Activated T-cell treated with anti-CD3 and anti-CD28 coated beads, Interleukin-2, amount 50 U/mL, for 4 hours (primary cell): Measurements from ENCODE around the gene LTBP3. TPM values are rescaled to one million over a fixed set of nuclear protein-coding genes. Genes with fewer than 3 reads are reported as not detected.

ENCODE experiments used
- ATAC-seq, 2 donors: fragments of 200-7000 bp; cut with Tn5 transposase; one replicate each; pipeline ENCODE4 v1.10.0; 2021
- DNase-seq: peaks from one replicate; pipeline ENCODE4 v3.0.0-alpha.2; 2020
- H3K27me3 Mint-ChIP-seq: one replicate; pipeline ENCODE4 v1.8.0; 2021; ENCODE audit warnings: low read depth, mixed read lengths
- H3K36me3 Mint-ChIP-seq: one replicate; pipeline ENCODE4 v1.8.0; 2022; ENCODE audit warnings: mixed read lengths; ENCODE audit not compliant: insufficient read depth
- H3K4me1 Mint-ChIP-seq: one replicate; pipeline ENCODE4 v1.8.0; 2021; ENCODE audit warnings: low read depth, mixed read lengths
- H3K4me3 Mint-ChIP-seq: one replicate; pipeline ENCODE4 v1.8.0; 2021; ENCODE audit warnings: mild to moderate bottlenecking, moderate library complexity, mixed read lengths
- H3K9me3 Mint-ChIP-seq: one replicate; pipeline ENCODE4 v1.8.0; 2021; ENCODE audit warnings: mixed read lengths
- total RNA-seq, 3 donors: library from RNA; stranded (reverse); gene quantifications; one replicate each; pipeline ENCODE4 v1.2.1, GENCODE V29; 2021

The LTBP3 gene
- total RNA-seq, 3 donors from 2014 or later = 33.1 to 40.8 (median 40.1) TPM

DNA sequence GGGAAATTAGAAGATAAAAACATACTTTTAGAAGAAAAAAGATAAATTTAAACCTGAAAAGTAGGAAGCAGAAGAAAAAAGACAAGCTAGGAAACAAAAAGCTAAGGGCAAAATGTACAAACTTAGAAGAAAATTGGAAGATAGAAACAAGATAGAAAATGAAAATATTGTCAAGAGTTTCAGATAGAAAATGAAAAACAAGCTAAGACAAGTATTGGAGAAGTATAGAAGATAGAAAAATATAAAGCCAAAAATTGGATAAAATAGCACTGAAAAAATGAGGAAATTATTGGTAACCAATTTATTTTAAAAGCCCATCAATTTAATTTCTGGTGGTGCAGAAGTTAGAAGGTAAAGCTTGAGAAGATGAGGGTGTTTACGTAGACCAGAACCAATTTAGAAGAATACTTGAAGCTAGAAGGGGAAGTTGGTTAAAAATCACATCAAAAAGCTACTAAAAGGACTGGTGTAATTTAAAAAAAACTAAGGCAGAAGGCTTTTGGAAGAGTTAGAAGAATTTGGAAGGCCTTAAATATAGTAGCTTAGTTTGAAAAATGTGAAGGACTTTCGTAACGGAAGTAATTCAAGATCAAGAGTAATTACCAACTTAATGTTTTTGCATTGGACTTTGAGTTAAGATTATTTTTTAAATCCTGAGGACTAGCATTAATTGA, 58.3 kb downstream of the LTBP3 start:
- DNase-seq = no peak
- Mint-ChIP-seq H3K4me1 (peaks cover 25% of the 10 kb centered on the region), H3K27me3 (no peaks in the 10 kb centered on the region), H3K36me3 (peaks cover 14% of the 10 kb centered on the region), H3K4me3 (no peak overlapping the region), H3K9me3 (no peaks in the 10 kb centered on the region)
- ATAC-seq = no peak

DNA sequence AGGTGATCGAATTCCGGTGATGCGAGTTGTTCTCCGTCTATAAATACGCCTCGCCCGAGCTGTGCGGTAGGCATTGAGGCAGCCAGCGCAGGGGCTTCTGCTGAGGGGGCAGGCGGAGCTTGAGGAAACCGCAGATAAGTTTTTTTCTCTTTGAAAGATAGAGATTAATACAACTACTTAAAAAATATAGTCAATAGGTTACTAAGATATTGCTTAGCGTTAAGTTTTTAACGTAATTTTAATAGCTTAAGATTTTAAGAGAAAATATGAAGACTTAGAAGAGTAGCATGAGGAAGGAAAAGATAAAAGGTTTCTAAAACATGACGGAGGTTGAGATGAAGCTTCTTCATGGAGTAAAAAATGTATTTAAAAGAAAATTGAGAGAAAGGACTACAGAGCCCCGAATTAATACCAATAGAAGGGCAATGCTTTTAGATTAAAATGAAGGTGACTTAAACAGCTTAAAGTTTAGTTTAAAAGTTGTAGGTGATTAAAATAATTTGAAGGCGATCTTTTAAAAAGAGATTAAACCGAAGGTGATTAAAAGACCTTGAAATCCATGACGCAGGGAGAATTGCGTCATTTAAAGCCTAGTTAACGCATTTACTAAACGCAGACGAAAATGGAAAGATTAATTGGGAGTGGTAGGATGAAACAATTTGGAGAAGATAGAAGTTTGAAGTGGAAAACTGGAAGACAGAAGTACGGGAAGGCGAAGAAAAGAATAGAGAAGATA, 59.0 kb downstream of the LTBP3 start, which contains the start of gene MALAT1:
MALAT1 (plus strand) TSS at position 69 of the 736 bp plus-strand sequence.
- peaks cover 7% of the 10 kb centered on the region for H3K36me3 Mint-ChIP-seq
- peak; percentile 94 for DNase-seq
- peak in 1 of 2 donors; percentile 19 for ATAC-seq
- no peaks in the 10 kb centered on the region for H3K9me3 Mint-ChIP-seq
- no peaks in the 10 kb centered on the region for H3K27me3 Mint-ChIP-seq
- peaks cover 25% of the 10 kb centered on the region for H3K4me1 Mint-ChIP-seq
- no peak within 1 kb of the TSS for H3K4me3 Mint-ChIP-seq

DNA sequence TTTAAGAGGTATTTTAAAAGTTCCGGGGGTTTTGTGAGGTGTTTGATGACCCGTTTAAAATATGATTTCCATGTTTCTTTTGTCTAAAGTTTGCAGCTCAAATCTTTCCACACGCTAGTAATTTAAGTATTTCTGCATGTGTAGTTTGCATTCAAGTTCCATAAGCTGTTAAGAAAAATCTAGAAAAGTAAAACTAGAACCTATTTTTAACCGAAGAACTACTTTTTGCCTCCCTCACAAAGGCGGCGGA, 59.5 kb downstream of the LTBP3 start:
- H3K36me3 Mint-ChIP-seq = peaks cover 2% of the 10 kb centered on the region
- H3K4me3 Mint-ChIP-seq = no peak overlapping the region
- H3K27me3 Mint-ChIP-seq = no peaks in the 10 kb centered on the region
- no peak for ATAC-seq
- H3K9me3 Mint-ChIP-seq = no peaks in the 10 kb centered on the region
- DNase-seq = no peak
- peaks cover 28% of the 10 kb centered on the region for H3K4me1 Mint-ChIP-seq

DNA sequence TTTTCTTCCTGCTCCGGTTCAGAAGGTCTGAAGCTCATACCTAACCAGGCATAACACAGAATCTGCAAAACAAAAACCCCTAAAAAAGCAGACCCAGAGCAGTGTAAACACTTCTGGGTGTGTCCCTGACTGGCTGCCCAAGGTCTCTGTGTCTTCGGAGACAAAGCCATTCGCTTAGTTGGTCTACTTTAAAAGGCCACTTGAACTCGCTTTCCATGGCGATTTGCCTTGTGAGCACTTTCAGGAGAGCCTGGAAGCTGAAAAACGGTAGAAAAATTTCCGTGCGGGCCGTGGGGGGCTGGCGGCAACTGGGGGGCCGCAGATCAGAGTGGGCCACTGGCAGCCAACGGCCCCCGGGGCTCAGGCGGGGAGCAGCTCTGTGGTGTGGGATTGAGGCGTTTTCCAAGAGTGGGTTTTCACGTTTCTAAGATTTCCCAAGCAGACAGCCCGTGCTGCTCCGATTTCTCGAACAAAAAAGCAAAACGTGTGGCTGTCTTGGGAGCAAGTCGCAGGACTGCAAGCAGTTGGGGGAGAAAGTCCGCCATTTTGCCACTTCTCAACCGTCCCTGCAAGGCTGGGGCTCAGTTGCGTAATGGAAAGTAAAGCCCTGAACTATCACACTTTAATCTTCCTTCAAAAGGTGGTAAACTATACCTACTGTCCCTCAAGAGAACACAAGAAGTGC, 60.0 kb downstream of the LTBP3 start:
- Mint-ChIP-seq H3K4me1 (peaks cover 30% of the 10 kb centered on the region), H3K4me3 (no peak overlapping the region), H3K27me3 (no peaks in the 10 kb centered on the region), H3K36me3 (no peaks in the 10 kb centered on the region), H3K9me3 (no peaks in the 10 kb centered on the region)
- no peak for ATAC-seq
- DNase-seq = peak; percentile 52

DNA sequence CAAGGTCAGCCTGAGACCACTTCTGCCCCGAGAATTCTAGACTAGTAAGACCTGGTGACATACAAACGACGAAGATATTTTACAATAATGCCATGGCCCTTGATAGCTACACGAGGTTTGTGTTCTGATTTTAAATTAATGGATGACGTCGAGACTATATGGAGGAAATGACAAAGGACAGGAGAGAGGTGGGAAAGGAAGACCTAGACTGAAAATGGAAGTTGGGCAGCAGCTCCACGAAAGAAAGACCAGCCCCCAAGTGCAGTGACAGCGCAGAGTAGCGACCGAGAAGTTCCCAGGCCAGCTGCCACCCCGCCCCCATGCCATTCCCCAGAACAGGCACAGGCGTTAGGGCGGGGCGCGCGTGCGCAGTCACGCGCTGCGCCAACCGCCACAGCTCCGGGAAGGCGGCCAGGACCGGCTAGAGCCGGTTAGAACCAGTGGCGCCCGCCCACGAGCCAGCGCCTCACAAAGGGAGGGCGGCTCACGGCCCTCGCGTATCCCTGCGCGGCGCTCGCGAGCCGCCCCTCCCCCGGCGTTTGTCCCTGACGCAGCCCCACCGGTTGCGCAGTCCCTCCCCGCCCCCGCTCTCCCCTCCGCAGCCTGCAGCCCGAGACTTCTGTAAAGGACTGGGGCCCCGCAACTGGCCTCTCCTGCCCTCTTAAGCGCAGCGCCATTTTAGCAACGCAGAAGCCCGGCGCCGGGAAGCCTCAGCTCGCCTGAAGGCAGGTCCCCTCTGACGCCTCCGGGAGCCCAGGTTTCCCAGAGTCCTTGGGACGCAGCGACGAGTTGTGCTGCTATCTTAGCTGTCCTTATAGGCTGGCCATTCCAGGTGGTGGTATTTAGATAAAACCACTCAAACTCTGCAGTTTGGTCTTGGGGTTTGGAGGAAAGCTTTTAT, 60.8 kb downstream of the LTBP3 start:
- no peaks in the 10 kb centered on the region for H3K36me3 Mint-ChIP-seq
- ATAC-seq = peak; percentile 75 to 79
- no peaks in the 10 kb centered on the region for H3K9me3 Mint-ChIP-seq
- peak; percentile 98 for DNase-seq
- H3K27me3 Mint-ChIP-seq = no peaks in the 10 kb centered on the region
- H3K4me3 Mint-ChIP-seq = no peak overlapping the region
- peaks cover 37% of the 10 kb centered on the region for H3K4me1 Mint-ChIP-seq

DNA sequence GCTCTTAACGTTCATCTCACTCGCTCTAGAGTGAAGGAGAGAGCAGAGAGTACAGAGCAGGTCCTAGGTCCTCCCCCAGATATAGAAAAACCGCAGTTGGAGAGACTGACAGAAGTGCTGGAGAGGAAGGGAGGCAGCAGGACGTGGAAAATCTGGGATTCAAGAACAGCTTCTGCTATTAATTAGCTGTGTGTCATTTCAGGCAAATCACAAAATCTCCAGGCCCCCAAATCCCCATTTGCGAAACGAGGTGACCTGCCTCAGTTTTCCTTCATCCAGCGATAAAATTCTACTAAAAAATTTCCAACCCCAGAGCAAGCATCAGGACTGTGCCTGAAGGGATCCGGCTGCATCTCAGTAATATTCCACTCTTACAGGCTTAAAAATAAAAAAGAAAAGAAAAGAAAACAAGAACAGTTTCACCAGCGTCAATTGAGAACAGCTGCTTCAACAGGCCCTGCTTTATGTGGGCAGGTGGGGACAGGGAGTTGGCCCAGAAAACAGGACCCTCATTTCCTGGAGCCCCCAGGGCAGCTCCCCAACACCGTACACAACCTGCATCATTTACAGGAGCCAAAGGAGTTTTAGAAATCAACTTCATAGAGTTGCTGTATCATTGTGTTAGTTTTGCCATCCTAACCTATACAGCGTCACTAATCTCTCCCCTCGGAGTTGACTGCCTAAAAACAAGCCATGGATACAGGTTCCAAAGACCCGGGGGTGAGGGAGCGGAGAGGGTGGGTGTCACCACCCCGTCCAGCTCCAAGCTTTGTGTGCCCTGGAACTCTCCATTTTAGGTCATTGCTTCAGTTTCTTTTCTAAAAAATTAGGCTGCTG, 61.6 kb downstream of the LTBP3 start:
- Mint-ChIP-seq H3K9me3 (no peaks in the 10 kb centered on the region), H3K4me1 (peaks cover 40% of the 10 kb centered on the region), H3K4me3 (no peak overlapping the region), H3K36me3 (no peaks in the 10 kb centered on the region), H3K27me3 (no peaks in the 10 kb centered on the region)
- DNase-seq (no peak), ATAC-seq (peak; percentile 1 to 2)

DNA sequence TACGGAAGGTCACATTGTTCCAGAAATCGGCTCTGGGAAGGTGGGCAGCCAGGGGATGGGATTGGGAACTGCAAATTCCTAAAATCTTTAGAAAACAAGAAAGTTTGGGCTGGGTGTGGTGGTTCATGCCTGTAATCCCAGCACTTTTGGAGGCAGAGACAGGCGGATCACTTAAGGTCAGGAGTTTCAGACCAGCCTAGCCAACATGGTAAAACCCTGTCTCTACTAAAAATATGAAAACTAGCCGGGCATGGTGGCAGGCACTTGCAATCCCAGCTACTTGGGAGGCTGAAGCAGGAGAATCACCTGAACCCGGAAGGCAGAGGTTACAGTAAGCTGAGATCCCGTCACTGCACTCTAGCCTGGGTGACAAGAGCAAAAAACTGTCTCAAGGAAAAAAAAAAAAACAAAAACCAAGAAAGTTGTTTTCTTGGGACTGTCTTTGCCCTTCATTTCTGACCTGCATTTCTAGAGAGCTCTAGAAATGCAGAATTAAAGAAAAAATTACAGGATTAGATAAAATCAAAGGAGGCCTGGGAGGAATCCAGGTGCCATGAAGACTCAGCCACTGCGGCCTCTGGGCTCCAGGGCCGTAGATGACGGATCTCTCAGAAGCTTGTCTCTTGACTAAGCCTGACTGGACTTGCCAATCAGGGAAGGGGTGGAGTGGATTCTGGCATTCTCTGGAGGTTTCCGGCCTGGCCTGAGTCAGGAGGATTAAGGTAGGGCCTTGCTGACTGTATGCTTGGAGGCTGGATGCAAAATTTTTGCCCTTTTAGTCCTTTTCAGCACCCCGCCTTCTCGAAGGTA, 64.6 kb downstream of the LTBP3 start:
- no peaks in the 10 kb centered on the region for H3K36me3 Mint-ChIP-seq
- peak overlapping the region; percentile 52 for H3K4me3 Mint-ChIP-seq
- no peaks in the 10 kb centered on the region for H3K27me3 Mint-ChIP-seq
- H3K9me3 Mint-ChIP-seq = no peaks in the 10 kb centered on the region
- H3K4me1 Mint-ChIP-seq = peaks cover 45% of the 10 kb centered on the region
- ATAC-seq (no peak), DNase-seq (no peak)

DNA sequence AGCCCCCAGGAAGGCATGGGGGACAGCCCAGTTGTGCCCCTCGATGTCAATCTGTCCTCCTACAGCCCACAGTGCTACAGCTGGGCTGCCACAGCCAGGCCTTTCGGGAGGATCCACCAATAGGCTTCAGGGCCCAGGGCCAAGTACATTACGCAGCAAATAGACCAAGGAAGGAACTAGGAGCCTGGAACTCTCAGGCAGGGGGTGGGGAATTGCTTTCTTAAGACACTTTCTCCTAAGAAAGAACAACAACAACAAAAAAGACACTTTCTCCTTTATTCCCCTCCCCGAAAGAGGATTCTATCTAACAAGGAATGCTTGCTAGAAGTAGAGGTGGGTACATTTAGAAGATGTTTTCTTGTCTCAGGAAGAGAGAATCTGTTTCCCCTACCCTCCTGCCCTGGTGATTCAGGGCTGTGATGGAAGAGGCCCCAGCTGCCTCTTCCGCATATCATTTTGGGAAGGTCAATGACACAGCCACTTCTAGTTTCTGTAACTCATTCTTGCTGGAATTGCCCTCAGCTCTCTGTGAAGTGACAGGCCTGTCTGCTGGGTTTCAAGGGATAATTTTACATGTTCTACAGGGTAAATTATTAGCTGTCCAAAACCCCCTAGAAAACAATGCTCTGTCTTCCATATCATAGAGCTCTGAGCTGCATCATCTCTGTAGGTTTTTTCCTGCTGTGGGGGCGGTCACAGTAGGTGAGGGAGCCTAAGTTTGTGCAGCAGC, 65.4 kb downstream of the LTBP3 start:
- no peaks in the 10 kb centered on the region for H3K36me3 Mint-ChIP-seq
- DNase-seq (no peak), ATAC-seq (peak; percentile 14 to 31)
- H3K4me1 Mint-ChIP-seq = peaks cover 49% of the 10 kb centered on the region
- no peaks in the 10 kb centered on the region for H3K27me3 Mint-ChIP-seq
- H3K4me3 Mint-ChIP-seq = peak overlapping the region; percentile 52
- H3K9me3 Mint-ChIP-seq = no peaks in the 10 kb centered on the region

DNA sequence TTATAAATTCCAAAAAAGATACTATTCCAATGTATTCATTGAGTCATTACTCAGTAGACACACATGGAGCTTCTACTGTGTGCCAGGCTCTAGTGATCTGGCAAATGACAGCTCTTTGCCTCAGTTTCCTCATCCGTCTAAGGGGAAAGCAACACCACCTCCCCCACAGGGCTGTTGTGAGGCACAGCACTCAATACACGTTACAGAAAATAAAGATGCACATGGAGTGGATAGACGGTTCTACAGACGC, 65.8 kb downstream of the LTBP3 start:
- no peaks in the 10 kb centered on the region for H3K36me3 Mint-ChIP-seq

DNA sequence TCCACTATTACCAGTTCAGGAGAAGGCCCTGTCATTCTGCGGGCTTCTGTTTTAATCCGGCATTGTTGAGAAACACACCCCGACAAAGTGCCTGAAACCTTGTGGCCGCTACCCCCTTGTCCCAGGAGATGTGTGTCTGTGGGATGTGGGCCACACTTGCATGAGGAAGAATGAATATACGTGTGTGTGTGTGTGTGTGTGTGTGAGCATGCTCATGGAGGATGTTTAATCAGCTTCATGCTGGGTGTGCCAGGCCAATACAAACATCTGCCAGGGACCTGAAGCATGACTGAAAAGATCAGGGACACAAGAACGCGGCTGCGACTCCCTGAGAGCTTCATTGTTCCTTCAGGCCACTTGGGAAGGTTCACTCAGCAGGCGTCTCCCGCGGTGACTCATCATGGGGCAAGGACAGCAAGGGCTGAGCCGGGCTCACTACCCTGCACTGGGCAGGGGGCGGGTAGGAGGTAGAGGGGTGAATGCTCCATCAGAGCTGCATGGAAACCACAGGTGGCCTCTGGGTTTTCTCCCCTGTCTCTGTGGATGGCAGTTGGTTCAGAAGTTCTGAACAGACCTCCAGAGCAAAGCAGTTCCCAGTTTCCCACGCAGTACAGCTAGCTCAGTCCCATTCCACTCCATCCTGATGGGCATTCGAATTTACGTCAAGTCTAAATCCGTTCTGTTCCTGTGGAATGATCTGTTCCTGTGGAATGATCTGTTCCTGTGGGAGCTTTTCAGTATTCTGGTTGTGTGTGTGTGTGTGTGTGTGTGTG, 66.4 kb downstream of the LTBP3 start:
- Mint-ChIP-seq H3K4me1 (peaks cover 50% of the 10 kb centered on the region), H3K36me3 (no peaks in the 10 kb centered on the region), H3K27me3 (no peaks in the 10 kb centered on the region), H3K9me3 (no peaks in the 10 kb centered on the region), H3K4me3 (no peak overlapping the region)
- DNase-seq (no peak), ATAC-seq (no peak)

More for the DNA sequence above, 65.8 kb downstream of the LTBP3 start:
- no peaks in the 10 kb centered on the region for H3K9me3 Mint-ChIP-seq
- peaks cover 53% of the 10 kb centered on the region for H3K4me1 Mint-ChIP-seq
- DNase-seq (no peak), ATAC-seq (no peak)
- H3K4me3 Mint-ChIP-seq = no peak overlapping the region
- H3K27me3 Mint-ChIP-seq = no peaks in the 10 kb centered on the region

DNA sequence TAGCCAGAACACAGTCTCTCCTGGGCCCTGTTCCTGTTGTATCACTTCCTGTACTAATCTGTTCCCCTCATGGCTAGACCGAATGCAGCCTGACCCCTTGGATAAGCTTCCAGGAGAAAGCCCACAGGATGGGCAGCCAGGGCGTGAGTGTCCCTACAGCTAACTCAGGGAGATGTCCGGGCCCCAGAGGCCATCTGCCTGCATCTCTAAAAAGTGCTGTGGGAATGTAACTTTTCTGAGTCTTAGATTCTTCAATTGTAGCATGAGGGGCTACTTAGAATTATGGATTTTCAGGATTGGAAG, 67.0 kb downstream of the LTBP3 start:
- ATAC-seq (no peak), DNase-seq (no peak)
- Mint-ChIP-seq H3K27me3 (no peaks in the 10 kb centered on the region), H3K36me3 (no peaks in the 10 kb centered on the region), H3K4me3 (no peak overlapping the region), H3K9me3 (no peaks in the 10 kb centered on the region), H3K4me1 (peaks cover 43% of the 10 kb centered on the region)

DNA sequence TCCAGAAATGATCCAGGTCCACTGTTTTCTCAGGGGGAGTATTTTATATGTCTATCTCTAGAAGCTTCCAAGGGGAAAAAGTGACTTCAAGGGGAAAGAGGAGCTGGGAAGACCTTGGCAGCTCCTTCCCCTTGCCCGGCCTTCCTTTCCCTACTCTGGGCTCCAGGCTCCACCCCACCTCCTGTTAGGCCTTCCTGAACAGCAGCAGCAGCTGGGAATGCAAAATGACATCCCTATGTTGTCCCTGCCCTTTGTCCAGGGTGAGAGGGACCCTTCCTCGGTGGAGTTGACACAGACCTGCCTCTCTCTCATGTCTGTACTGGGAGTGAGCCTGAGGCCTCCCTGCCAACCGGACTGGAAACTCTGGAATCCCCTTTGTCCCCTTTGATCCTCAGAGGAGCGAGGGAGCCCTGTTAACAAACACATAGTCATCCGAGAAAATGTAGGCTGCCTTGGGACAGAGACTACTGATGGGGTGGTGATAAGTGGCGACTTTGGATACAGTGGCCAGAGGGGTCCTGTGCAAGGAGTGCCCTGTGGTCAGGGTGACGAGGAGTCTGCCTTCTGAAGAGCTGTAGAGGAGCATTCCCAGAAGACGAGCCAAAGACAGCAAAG, 68.3 kb downstream of the LTBP3 start:
- no peak for ATAC-seq
- Mint-ChIP-seq H3K27me3 (no peaks in the 10 kb centered on the region), H3K4me1 (peaks cover 39% of the 10 kb centered on the region), H3K4me3 (no peak overlapping the region), H3K36me3 (no peaks in the 10 kb centered on the region), H3K9me3 (no peaks in the 10 kb centered on the region)
- no peak for DNase-seq
